HepG2 (cell line): ENCODE measurements around the gene DPT. TPM values are rescaled to one million over a fixed set of nuclear protein-coding genes. Genes with fewer than 3 reads are reported as not detected.

Source experiments
- ATF1 ChIP-seq: IDR thresholded peaks from 2 replicates; pipeline ENCODE4 v1.6.1; 2016; ENCODE audit warnings: mild to moderate bottlenecking, control low read depth
- ETS1 ChIP-seq: sonication (generic); formaldehyde crosslinking; IDR thresholded peaks from 2 replicates; pipeline ENCODE4 v1.4.0; 2020; ENCODE audit warnings: missing genetic modification reagents
- FOXA3 ChIP-seq: IDR thresholded peaks from 2 replicates; pipeline ENCODE4 v1.6.1; 2016; ENCODE audit warnings: missing genetic modification reagents, missing compliant biosample characterization
- FOXJ3 ChIP-seq: sonication (generic); formaldehyde crosslinking; IDR thresholded peaks from 2 replicates; pipeline ENCODE4 v1.4.0; 2020; ENCODE audit warnings: missing genetic modification reagents, mild to moderate bottlenecking, borderline replicate concordance
- GZF1 ChIP-seq: sonication (generic); formaldehyde crosslinking; IDR thresholded peaks from 2 replicates; pipeline ENCODE4 v1.5.1; 2020; ENCODE audit warnings: mild to moderate bottlenecking, missing genetic modification reagents
- JUND ChIP-seq: sonication (generic); formaldehyde crosslinking; IDR thresholded peaks from 2 replicates; pipeline ENCODE4 v1.8.0; 2022; ENCODE audit warnings: mild to moderate bottlenecking, missing genetic modification reagents
- MAF1 ChIP-seq: sonication (generic); formaldehyde crosslinking; IDR thresholded peaks from 2 replicates; pipeline ENCODE4 v1.5.0; 2020; ENCODE audit warnings: missing genetic modification reagents, borderline replicate concordance
- PITX1 ChIP-seq: sonication (generic); formaldehyde crosslinking; IDR thresholded peaks from 2 replicates; pipeline ENCODE4 v1.5.1; 2020; ENCODE audit warnings: mild to moderate bottlenecking, missing genetic modification reagents
- ZC3H13 ChIP-seq: sonication (generic); formaldehyde crosslinking; IDR thresholded peaks from 2 replicates; pipeline ENCODE4 v1.8.1; 2023; ENCODE audit warnings: mild to moderate bottlenecking, missing genetic modification reagents, moderate library complexity
- ZNF251 ChIP-seq: sonication (generic); formaldehyde crosslinking; IDR thresholded peaks from 2 replicates; pipeline ENCODE4 v1.9.0; 2021; ENCODE audit warnings: mild to moderate bottlenecking, missing genetic modification reagents
- ZNF292 ChIP-seq: sonication (generic); formaldehyde crosslinking; IDR thresholded peaks from 2 replicates; pipeline ENCODE4 v1.8.1; 2022; ENCODE audit warnings: mild to moderate bottlenecking, low read depth, missing genetic modification reagents, borderline replicate concordance
- ZNF609 ChIP-seq: sonication (generic); formaldehyde crosslinking; IDR thresholded peaks from 2 replicates; pipeline ENCODE4 v1.4.0; 2020; ENCODE audit warnings: mild to moderate bottlenecking, missing genetic modification reagents, borderline replicate concordance
- ZNF644 ChIP-seq: IDR thresholded peaks from 2 replicates; pipeline ENCODE4 v1.6.1; 2016; ENCODE audit warnings: low read depth
- ZNF652 ChIP-seq: IDR thresholded peaks from 2 replicates; pipeline ENCODE4 v1.6.1; 2016; ENCODE audit warnings: low read depth, borderline replicate concordance
- ZNF761 ChIP-seq: sonication (generic); formaldehyde crosslinking; conservative IDR thresholded peaks from 2 replicates; pipeline ENCODE4 v1.4.0; 2020; ENCODE audit warnings: mild to moderate bottlenecking, missing genetic modification reagents
- ZSCAN25 ChIP-seq: sonication (generic); formaldehyde crosslinking; IDR thresholded peaks from 2 replicates; pipeline ENCODE4 v1.8.0; 2022; ENCODE audit warnings: mild to moderate bottlenecking, missing genetic modification reagents
- polyA plus RNA-seq, 8 experiments: library from polyadenylated mRNA; depleted of rRNA in 3 of 8; stranded (reverse) in 7 of 8; unstranded in 1 of 8; fragments of >200 nt; fragmentation: Illumina TruSeq in 4 of 8; extraction: Trizol in 4 of 8; gene quantifications; 2 replicates each; pipeline versions ENCODE4 v1.2.1 to v1.2.3, GENCODE V29; 2011 to 2016; ENCODE audit warnings: low read depth in 4 of 8, missing spikeins in 1 of 8, mixed read lengths in 1 of 8; ENCODE audit not compliant: insufficient read depth in 1 of 8
- total RNA-seq, 5 experiments: library from RNA; depleted of rRNA; stranded (reverse); fragments of >200 nt; fragmentation: Illumina TruSeq; extraction: Trizol; gene quantifications; 2 replicates each; pipeline ENCODE4 v1.2.3, GENCODE V29; 2016; ENCODE audit warnings: low read depth in 1 of 5
- TF ChIP-seq, protein P1 (sequence below): sonication (generic); formaldehyde crosslinking; IDR thresholded peaks from 2 replicates; pipeline ENCODE4 v1.9.0; 2021; ENCODE audit warnings: missing genetic modification reagents, borderline replicate concordance
- TF ChIP-seq, protein P2 (sequence below): sonication (generic); formaldehyde crosslinking; IDR thresholded peaks from 2 replicates; pipeline ENCODE4 v1.5.0; 2020; ENCODE audit warnings: mild to moderate bottlenecking, missing genetic modification reagents

DPT gene
- total and polyA plus RNA-seq, 2 of the 13 experiments (the other 11 are each of a cell fraction or from before 2014, with no cell fraction given): 0.04 TPM; not detected in 1

DNA sequence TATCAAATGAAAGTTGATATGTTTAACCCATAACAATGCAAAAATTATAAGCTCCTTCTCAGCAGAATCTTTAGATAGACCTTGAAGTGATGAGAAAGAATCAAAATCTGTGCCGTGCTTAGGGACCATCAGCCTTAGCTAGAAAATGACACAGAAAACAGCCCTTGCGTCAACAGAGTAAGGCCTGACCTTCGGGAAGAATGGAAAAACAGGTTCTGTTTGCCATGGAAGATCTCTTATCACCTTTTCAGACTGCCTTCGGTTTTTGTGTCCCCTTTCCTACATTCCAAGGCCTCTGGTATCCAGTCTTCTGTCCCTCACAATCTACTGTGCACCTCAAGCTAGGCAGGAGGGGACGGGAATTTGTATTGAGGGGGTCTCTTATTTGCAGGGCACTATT lies 37.6 kb upstream of the DPT start (continued):
- TF ChIP-seq ZNF609 (0 out of 2 replicates have a peak, but pooled peaks have one; percentile 7), ZNF251 (CRISPR knock-in tag) (no peak), ZNF761 (CRISPR knock-in tag) (no peak), ZNF652 (CRISPR knock-in tag) (no peak), MAF1 (CRISPR knock-in tag) (no peak), FOXJ3 (0 out of 2 replicates have a peak, but pooled peaks have one; percentile 41), PITX1 (CRISPR knock-in tag) (peak; percentile 44; the same call in 1 of the 2 replicates), JUND (no peak), GZF1 (CRISPR knock-in tag) (no peak), ATF1 (no peak), ZC3H13 (CRISPR knock-in tag) (no peak), ZSCAN25 (CRISPR knock-in tag) (no peak), ETS1 (CRISPR knock-in tag) (no peak), ZNF644 (peak; percentile 73; the same call in 1 of the 2 replicates), FOXA3 (peak; percentile 73), ZNF292 (CRISPR knock-in tag) (peak; percentile 64; the same call in 1 of the 2 replicates)
- TF ChIP-seq, protein P1, sequence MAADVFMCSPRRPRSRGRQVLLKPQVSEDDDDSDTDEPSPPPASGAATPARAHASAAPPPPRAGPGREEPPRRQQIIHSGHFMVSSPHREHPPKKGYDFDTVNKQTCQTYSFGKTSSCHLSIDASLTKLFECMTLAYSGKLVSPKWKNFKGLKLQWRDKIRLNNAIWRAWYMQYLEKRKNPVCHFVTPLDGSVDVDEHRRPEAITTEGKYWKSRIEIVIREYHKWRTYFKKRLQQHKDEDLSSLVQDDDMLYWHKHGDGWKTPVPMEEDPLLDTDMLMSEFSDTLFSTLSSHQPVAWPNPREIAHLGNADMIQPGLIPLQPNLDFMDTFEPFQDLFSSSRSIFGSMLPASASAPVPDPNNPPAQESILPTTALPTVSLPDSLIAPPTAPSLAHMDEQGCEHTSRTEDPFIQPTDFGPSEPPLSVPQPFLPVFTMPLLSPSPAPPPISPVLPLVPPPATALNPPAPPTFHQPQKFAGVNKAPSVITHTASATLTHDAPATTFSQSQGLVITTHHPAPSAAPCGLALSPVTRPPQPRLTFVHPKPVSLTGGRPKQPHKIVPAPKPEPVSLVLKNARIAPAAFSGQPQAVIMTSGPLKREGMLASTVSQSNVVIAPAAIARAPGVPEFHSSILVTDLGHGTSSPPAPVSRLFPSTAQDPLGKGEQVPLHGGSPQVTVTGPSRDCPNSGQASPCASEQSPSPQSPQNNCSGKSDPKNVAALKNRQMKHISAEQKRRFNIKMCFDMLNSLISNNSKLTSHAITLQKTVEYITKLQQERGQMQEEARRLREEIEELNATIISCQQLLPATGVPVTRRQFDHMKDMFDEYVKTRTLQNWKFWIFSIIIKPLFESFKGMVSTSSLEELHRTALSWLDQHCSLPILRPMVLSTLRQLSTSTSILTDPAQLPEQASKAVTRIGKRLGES (CRISPR knock-in tag): no peak
- TF ChIP-seq, protein P2, sequence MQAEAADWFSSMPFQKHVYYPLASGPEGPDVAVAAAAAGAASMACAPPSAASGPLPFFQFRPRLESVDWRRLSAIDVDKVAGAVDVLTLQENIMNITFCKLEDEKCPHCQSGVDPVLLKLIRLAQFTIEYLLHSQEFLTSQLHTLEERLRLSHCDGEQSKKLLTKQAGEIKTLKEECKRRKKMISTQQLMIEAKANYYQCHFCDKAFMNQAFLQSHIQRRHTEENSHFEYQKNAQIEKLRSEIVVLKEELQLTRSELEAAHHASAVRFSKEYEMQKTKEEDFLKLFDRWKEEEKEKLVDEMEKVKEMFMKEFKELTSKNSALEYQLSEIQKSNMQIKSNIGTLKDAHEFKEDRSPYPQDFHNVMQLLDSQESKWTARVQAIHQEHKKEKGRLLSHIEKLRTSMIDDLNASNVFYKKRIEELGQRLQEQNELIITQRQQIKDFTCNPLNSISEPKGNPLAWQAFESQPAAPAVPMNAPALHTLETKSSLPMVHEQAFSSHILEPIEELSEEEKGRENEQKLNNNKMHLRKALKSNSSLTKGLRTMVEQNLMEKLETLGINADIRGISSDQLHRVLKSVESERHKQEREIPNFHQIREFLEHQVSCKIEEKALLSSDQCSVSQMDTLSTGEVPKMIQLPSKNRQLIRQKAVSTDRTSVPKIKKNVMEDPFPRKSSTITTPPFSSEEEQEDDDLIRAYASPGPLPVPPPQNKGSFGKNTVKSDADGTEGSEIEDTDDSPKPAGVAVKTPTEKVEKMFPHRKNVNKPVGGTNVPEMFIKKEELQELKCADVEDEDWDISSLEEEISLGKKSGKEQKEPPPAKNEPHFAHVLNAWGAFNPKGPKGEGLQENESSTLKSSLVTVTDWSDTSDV (CRISPR knock-in tag): no peak
